MV-4-11 (cell line): ENCODE data around the gene SEC23A.
"Not testable (repeated sequence)": the region's sequence is repeated elsewhere in the genome, so short reads cannot be mapped to it uniquely, and the experiment has no call there.

Experiments
- DNase-seq: peaks from one replicate; lab custom pipeline; 2025; lab: John Stamatoyannopoulos, UW

SEC23A gene

GRCh38 chr14:39091716-39092115, 11.3 kb downstream of the SEC23A start:
- DNase-seq: no peak

- no peak for DNase-seq
Observed at GRCh38 chr14:39090548-39091111, 12.4 kb downstream of the SEC23A start.

- no peak for DNase-seq
Observed at GRCh38 chr14:39087493-39087892, 15.5 kb downstream of the SEC23A start.

- no peak for DNase-seq
Observed at GRCh38 chr14:39085933-39086332, 17.1 kb downstream of the SEC23A start.

- DNase-seq: no peak
Observed at GRCh38 chr14:39083127-39083526, 19.9 kb downstream of the SEC23A start.

- DNase-seq: no peak
Observed at GRCh38 chr14:39080886-39081285, 22.1 kb downstream of the SEC23A start.

GRCh38 chr14:39071096-39071495, 31.9 kb downstream of the SEC23A start:
- no peak for DNase-seq

- DNase-seq: no peak
Observed at GRCh38 chr14:39069923-39070322, 33.1 kb downstream of the SEC23A start.

GRCh38 chr14:39069169-39069805, 33.7 kb downstream of the SEC23A start:
- DNase-seq: not testable (repeated sequence)

GRCh38 chr14:39060818-39061437, 42.1 kb downstream of the SEC23A start:
- peak; percentile 72 for DNase-seq

GRCh38 chr14:39055786-39056474, 47.1 kb downstream of the SEC23A start:
- DNase-seq: no peak

- not testable (repeated sequence) for DNase-seq
Observed at GRCh38 chr14:39052869-39053454, 50.1 kb downstream of the SEC23A start.

GRCh38 chr14:39050389-39050788, 52.6 kb downstream of the SEC23A start:
- DNase-seq: peak; percentile 81

GRCh38 chr14:39045889-39046288, 57.1 kb downstream of the SEC23A start:
- not testable (repeated sequence) for DNase-seq

GRCh38 chr14:39043352-39043943, 59.6 kb downstream of the SEC23A start:
- DNase-seq: no peak

- DNase-seq: no peak
Observed at GRCh38 chr14:39040529-39040928, 62.5 kb downstream of the SEC23A start.

- peak; percentile 45 for DNase-seq
Observed at GRCh38 chr14:39038542-39038941, 64.5 kb downstream of the SEC23A start.

- no peak for DNase-seq
Observed at GRCh38 chr14:39036760-39037159, 66.3 kb downstream of the SEC23A start.

GRCh38 chr14:39035336-39035735, 67.7 kb downstream of the SEC23A start:
- DNase-seq: no peak

- no peak for DNase-seq
Observed at GRCh38 chr14:39034481-39035296, 68.3 kb downstream of the SEC23A start.

- DNase-seq: no peak
Observed at GRCh38 chr14:39033371-39033770, 69.7 kb downstream of the SEC23A start.
